GM23338 (cell line): Measurements from ENCODE around the gene STX5. TPM values are rescaled to one million over a fixed set of nuclear protein-coding genes. Genes with fewer than 3 reads are reported as not detected.

Source experiments
- ATAC-seq: fragments of 200-7000 bp; cut with Tn5 transposase; 3 replicates; pipeline ENCODE4 v1.9.1; 2020
- DNase-seq: peaks from one replicate; pipeline ENCODE4 v3.0.0-alpha.2; 2015; ENCODE audit warnings: low spot score
- H2AFZ ChIP-seq: fragments of 200-600 bp; sonication (generic); 2 replicates; pipeline ENCODE4 v1.8.0; 2016; ENCODE audit warnings: antibody characterized with exemption, mild to moderate bottlenecking, moderate library complexity
- H3F3A ChIP-seq: fragments of 200-600 bp; sonication (generic); replicated peaks from 2 replicates; pipeline ENCODE4 v1.8.0; 2017; ENCODE audit warnings: antibody characterized with exemption, mixed run types, low read depth
- H3K27ac ChIP-seq: fragments of 200-600 bp; sonication (generic); 2 replicates; pipeline ENCODE4 v1.6.1; 2016; ENCODE audit warnings: low read depth
- H3K27me3 ChIP-seq: fragments of 200-600 bp; sonication (generic); 2 replicates; pipeline ENCODE4 v1.8.0; 2016; ENCODE audit warnings: mild to moderate bottlenecking, mixed run types, moderate library complexity; ENCODE audit not compliant: insufficient read depth
- H3K36me3 ChIP-seq: fragments of 200-600 bp; sonication (generic); 2 replicates; pipeline ENCODE4 v1.8.0; 2016; ENCODE audit warnings: mild to moderate bottlenecking; ENCODE audit not compliant: insufficient read depth
- H3K4me1 ChIP-seq: fragments of 200-600 bp; sonication (generic); 2 replicates; pipeline ENCODE4 v1.8.0; 2016; ENCODE audit warnings: mild to moderate bottlenecking, moderate library complexity; ENCODE audit not compliant: insufficient read depth
- H3K4me2 ChIP-seq: fragments of 200-600 bp; sonication (generic); 2 replicates; pipeline ENCODE4 v1.7.1; 2017; ENCODE audit warnings: mixed run types
- H3K4me3 ChIP-seq: fragments of 200-600 bp; sonication (generic); 2 replicates; pipeline ENCODE4 v1.6.1; 2016; ENCODE audit warnings: mixed run types
- H3K79me2 ChIP-seq: fragments of 200-600 bp; sonication (generic); replicated peaks from 2 replicates; pipeline ENCODE4 v1.8.0; 2017; ENCODE audit warnings: mild to moderate bottlenecking; ENCODE audit not compliant: insufficient read depth
- H3K9me2 ChIP-seq: fragments of 200-600 bp; sonication (generic); 2 replicates; pipeline ENCODE4 v1.8.0; 2017; ENCODE audit not compliant: insufficient read depth
- H4K20me1 ChIP-seq: fragments of 200-600 bp; sonication (generic); replicated peaks from 2 replicates; pipeline ENCODE4 v1.8.0; 2017; ENCODE audit warnings: mild to moderate bottlenecking; ENCODE audit not compliant: insufficient read depth
- H3K27ac Mint-ChIP-seq: 2 replicates; pipeline ENCODE4 v1.8.0; 2020; ENCODE audit warnings: inconsistent platforms, mild to moderate bottlenecking, moderate library complexity, mixed read lengths
- H3K27me3 Mint-ChIP-seq: 3 replicates; pipeline ENCODE4 v1.8.0; 2022; ENCODE audit warnings: low read depth, mild to moderate bottlenecking, moderate library complexity, mixed read lengths, inconsistent platforms; ENCODE audit not compliant: insufficient read depth, poor library complexity
- H3K36me3 Mint-ChIP-seq: 3 replicates; pipeline ENCODE4 v1.8.0; 2021; ENCODE audit warnings: low read depth, mild to moderate bottlenecking, inconsistent platforms, moderate library complexity, mixed read lengths
- H3K4me1 Mint-ChIP-seq: 3 replicates; pipeline ENCODE4 v1.8.0; 2020; ENCODE audit warnings: mild to moderate bottlenecking, inconsistent platforms, mixed read lengths
- H3K4me3 Mint-ChIP-seq: 3 replicates; pipeline ENCODE4 v1.8.0; 2021; ENCODE audit warnings: moderate library complexity, mild to moderate bottlenecking, inconsistent platforms, mixed read lengths
- H3K9me3 Mint-ChIP-seq: 3 replicates; pipeline ENCODE4 v1.8.0; 2020; ENCODE audit warnings: moderate library complexity, mild to moderate bottlenecking, inconsistent platforms, mixed read lengths
- CREB1 ChIP-seq: fragments of 250-450 bp; sonication (Bioruptor Pico); IDR thresholded peaks from 2 replicates; pipeline ENCODE4 v1.5.0; 2020; ENCODE audit warnings: low read depth, mild to moderate bottlenecking, moderate library complexity
- EZH2 ChIP-seq: fragments of 200-600 bp; sonication (generic); IDR thresholded peaks from one replicate; pipeline ENCODE4 v1.8.0; 2017; ENCODE audit warnings: antibody characterized with exemption, mild to moderate bottlenecking, low read depth; ENCODE audit not compliant: unreplicated experiment
- EZH2phosphoT487 ChIP-seq: fragments of 200-600 bp; sonication (generic); IDR thresholded peaks from one replicate; pipeline ENCODE4 v1.8.1; 2018; ENCODE audit warnings: antibody characterized with exemption; ENCODE audit not compliant: unreplicated experiment
- JUNB ChIP-seq: IDR thresholded peaks from one replicate; pipeline ENCODE4 v1.6.1; 2016; ENCODE audit warnings: antibody characterized with exemption; ENCODE audit not compliant: unreplicated experiment
- NANOG ChIP-seq: IDR thresholded peaks from 2 replicates; pipeline ENCODE4 v1.6.1; 2016; ENCODE audit warnings: antibody characterized with exemption, borderline replicate concordance
- POLR2AphosphoS5 ChIP-seq: IDR thresholded peaks from 2 replicates; pipeline ENCODE4 v1.6.1; 2016; ENCODE audit warnings: antibody characterized with exemption, low read depth
- STAT1 ChIP-seq: IDR thresholded peaks from one replicate; pipeline ENCODE4 v1.6.1; 2016; ENCODE audit warnings: antibody characterized with exemption; ENCODE audit not compliant: unreplicated experiment
- ZNF114 ChIP-seq: fragments of 250-450 bp; sonication (Bioruptor Pico); IDR thresholded peaks from 2 replicates; pipeline ENCODE4 v1.5.0; 2020; ENCODE audit warnings: mild to moderate bottlenecking, moderate library complexity
- ZNF331 ChIP-seq: fragments of 250-450 bp; sonication (Bioruptor Pico); IDR thresholded peaks from 2 replicates; pipeline ENCODE4 v1.5.0; 2020; ENCODE audit warnings: low read depth, mild to moderate bottlenecking, moderate library complexity
- polyA plus RNA-seq: library from polyadenylated mRNA; unstranded; fragments of >200 nt; fragmentation: Nextera tagmentation; extraction: Ambion mirVana; gene quantifications from 2 replicates; pipeline ENCODE4 v1.2.1, GENCODE V29; 2016
- total RNA-seq: library from RNA; depleted of rRNA; stranded (reverse); fragments of >200 nt; shearing (Covaris generic); gene quantifications from 2 replicates; pipeline ENCODE4 v1.2.3, GENCODE V29; 2014
- TF ChIP-seq, protein P1 (sequence below): fragments of 250-450 bp; sonication (Bioruptor Pico); IDR thresholded peaks from 2 replicates; pipeline ENCODE4 v1.5.0; 2020; ENCODE audit warnings: mild to moderate bottlenecking, moderate library complexity
- TF ChIP-seq, protein P2 (sequence below), 2 experiments: fragments of 200-600 bp in 1 of 2; sonication (generic) in 1 of 2; conservative IDR thresholded peaks; 2 replicates each; pipeline versions ENCODE4 v1.5.1 to v1.6.1; 2016 to 2017; ENCODE audit warnings: antibody characterized with exemption in 2 of 2, low read depth in 2 of 2, mild to moderate bottlenecking in 2 of 2, moderate library complexity in 1 of 2
- TF ChIP-seq, protein P3 (sequence below): IDR thresholded peaks from one replicate; pipeline ENCODE4 v1.6.1; 2018; ENCODE audit warnings: antibody characterized with exemption; ENCODE audit not compliant: unreplicated experiment
- TF ChIP-seq, protein P4 (sequence below): IDR thresholded peaks from 2 replicates; pipeline ENCODE4 v1.6.1; 2016; ENCODE audit warnings: antibody characterized with exemption

Gene STX5
- total and polyA plus RNA-seq, 2 experiments from 2014 or later, result 7.7 to 22.2 TPM

DNA sequence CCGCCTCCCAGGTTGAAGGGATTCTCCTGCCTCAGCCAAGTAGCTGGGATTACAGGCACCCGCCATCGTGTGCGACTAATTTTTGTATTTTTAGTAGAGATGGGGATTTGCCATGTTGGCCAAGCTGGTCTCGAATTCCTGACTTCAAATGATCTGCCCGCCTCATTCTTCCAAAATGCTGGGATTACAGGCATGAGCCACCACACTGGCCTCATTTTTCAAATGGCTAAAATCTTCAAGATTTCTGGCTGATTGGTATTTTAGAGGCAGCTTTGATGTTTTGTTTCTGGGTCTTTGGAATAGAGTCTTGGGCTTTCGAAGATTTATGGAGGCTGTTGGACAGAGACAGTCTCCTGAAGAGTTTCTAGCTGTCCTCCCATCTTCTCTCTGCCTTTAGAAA lies 43.0 kb upstream of the STX5 start:
- no peak overlapping the region for H2AFZ ChIP-seq
- H3K79me2 ChIP-seq, result peaks cover 100% of the 10 kb centered on the region
- H3K27ac Mint-ChIP-seq, result no peak overlapping the region
- no peaks in the 10 kb centered on the region for H3K27me3 ChIP-seq
- H3K9me2 ChIP-seq, result no peaks in the 10 kb centered on the region
- H3K9me3 Mint-ChIP-seq, result no peaks in the 10 kb centered on the region
- H3K27ac ChIP-seq, result peak overlapping the region; percentile 63; the same call in 1 of the 2 replicates
- no peak overlapping the region for H3K4me3 ChIP-seq
- DNase-seq, result no peak
- peaks cover 60% of the 10 kb centered on the region for H3K36me3 ChIP-seq
- no peak overlapping the region for H3K4me3 Mint-ChIP-seq
- peaks cover 9% of the 10 kb centered on the region for H3K27me3 Mint-ChIP-seq
- peaks cover 7% of the 10 kb centered on the region for H3K4me1 ChIP-seq
- no peak overlapping the region for H3K4me2 ChIP-seq
- H4K20me1 ChIP-seq, result peaks cover 59% of the 10 kb centered on the region
- no peak for ATAC-seq
- H3K36me3 Mint-ChIP-seq, result peaks cover 88% of the 10 kb centered on the region
- H3F3A ChIP-seq, result peaks cover 55% of the 10 kb centered on the region
- TF ChIP-seq EZH2phosphoT487, result no peak
- no peak for TF ChIP-seq CREB1 (CRISPR knock-in tag)
- TF ChIP-seq, protein P1, sequence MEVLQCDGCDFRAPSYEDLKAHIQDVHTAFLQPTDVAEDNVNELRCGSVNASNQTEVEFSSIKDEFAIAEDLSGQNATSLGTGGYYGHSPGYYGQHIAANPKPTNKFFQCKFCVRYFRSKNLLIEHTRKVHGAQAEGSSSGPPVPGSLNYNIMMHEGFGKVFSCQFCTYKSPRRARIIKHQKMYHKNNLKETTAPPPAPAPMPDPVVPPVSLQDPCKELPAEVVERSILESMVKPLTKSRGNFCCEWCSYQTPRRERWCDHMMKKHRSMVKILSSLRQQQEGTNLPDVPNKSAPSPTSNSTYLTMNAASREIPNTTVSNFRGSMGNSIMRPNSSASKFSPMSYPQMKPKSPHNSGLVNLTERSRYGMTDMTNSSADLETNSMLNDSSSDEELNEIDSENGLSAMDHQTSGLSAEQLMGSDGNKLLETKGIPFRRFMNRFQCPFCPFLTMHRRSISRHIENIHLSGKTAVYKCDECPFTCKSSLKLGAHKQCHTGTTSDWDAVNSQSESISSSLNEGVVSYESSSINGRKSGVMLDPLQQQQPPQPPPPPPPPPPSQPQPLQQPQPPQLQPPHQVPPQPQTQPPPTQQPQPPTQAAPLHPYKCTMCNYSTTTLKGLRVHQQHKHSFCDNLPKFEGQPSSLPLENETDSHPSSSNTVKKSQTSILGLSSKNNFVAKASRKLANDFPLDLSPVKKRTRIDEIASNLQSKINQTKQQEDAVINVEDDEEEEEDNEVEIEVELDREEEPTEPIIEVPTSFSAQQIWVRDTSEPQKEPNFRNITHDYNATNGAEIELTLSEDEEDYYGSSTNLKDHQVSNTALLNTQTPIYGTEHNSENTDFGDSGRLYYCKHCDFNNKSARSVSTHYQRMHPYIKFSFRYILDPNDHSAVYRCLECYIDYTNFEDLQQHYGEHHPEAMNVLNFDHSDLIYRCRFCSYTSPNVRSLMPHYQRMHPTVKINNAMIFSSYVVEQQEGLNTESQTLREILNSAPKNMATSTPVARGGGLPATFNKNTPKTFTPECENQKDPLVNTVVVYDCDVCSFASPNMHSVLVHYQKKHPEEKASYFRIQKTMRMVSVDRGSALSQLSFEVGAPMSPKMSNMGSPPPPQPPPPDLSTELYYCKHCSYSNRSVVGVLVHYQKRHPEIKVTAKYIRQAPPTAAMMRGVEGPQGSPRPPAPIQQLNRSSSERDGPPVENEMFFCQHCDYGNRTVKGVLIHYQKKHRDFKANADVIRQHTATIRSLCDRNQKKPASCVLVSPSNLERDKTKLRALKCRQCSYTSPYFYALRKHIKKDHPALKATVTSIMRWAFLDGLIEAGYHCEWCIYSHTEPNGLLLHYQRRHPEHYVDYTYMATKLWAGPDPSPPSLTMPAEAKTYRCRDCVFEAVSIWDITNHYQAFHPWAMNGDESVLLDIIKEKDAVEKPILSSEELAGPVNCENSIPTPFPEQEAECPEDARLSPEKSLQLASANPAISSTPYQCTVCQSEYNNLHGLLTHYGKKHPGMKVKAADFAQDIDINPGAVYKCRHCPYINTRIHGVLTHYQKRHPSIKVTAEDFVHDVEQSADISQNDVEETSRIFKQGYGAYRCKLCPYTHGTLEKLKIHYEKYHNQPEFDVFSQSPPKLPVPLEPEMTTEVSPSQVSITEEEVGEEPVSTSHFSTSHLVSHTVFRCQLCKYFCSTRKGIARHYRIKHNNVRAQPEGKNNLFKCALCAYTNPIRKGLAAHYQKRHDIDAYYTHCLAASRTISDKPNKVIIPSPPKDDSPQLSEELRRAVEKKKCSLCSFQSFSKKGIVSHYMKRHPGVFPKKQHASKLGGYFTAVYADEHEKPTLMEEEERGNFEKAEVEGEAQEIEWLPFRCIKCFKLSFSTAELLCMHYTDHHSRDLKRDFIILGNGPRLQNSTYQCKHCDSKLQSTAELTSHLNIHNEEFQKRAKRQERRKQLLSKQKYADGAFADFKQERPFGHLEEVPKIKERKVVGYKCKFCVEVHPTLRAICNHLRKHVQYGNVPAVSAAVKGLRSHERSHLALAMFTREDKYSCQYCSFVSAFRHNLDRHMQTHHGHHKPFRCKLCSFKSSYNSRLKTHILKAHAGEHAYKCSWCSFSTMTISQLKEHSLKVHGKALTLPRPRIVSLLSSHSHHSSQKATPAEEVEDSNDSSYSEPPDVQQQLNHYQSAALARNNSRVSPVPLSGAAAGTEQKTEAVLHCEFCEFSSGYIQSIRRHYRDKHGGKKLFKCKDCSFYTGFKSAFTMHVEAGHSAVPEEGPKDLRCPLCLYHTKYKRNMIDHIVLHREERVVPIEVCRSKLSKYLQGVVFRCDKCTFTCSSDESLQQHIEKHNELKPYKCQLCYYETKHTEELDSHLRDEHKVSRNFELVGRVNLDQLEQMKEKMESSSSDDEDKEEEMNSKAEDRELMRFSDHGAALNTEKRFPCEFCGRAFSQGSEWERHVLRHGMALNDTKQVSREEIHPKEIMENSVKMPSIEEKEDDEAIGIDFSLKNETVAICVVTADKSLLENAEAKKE (CRISPR knock-in tag), result no peak
- TF ChIP-seq, protein P2, sequence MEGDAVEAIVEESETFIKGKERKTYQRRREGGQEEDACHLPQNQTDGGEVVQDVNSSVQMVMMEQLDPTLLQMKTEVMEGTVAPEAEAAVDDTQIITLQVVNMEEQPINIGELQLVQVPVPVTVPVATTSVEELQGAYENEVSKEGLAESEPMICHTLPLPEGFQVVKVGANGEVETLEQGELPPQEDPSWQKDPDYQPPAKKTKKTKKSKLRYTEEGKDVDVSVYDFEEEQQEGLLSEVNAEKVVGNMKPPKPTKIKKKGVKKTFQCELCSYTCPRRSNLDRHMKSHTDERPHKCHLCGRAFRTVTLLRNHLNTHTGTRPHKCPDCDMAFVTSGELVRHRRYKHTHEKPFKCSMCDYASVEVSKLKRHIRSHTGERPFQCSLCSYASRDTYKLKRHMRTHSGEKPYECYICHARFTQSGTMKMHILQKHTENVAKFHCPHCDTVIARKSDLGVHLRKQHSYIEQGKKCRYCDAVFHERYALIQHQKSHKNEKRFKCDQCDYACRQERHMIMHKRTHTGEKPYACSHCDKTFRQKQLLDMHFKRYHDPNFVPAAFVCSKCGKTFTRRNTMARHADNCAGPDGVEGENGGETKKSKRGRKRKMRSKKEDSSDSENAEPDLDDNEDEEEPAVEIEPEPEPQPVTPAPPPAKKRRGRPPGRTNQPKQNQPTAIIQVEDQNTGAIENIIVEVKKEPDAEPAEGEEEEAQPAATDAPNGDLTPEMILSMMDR (conservative IDR thresholded peaks at IDR 0.05; ENCODE audit: low read depth in 2 of 2), result no peak
- TF ChIP-seq, protein P3, sequence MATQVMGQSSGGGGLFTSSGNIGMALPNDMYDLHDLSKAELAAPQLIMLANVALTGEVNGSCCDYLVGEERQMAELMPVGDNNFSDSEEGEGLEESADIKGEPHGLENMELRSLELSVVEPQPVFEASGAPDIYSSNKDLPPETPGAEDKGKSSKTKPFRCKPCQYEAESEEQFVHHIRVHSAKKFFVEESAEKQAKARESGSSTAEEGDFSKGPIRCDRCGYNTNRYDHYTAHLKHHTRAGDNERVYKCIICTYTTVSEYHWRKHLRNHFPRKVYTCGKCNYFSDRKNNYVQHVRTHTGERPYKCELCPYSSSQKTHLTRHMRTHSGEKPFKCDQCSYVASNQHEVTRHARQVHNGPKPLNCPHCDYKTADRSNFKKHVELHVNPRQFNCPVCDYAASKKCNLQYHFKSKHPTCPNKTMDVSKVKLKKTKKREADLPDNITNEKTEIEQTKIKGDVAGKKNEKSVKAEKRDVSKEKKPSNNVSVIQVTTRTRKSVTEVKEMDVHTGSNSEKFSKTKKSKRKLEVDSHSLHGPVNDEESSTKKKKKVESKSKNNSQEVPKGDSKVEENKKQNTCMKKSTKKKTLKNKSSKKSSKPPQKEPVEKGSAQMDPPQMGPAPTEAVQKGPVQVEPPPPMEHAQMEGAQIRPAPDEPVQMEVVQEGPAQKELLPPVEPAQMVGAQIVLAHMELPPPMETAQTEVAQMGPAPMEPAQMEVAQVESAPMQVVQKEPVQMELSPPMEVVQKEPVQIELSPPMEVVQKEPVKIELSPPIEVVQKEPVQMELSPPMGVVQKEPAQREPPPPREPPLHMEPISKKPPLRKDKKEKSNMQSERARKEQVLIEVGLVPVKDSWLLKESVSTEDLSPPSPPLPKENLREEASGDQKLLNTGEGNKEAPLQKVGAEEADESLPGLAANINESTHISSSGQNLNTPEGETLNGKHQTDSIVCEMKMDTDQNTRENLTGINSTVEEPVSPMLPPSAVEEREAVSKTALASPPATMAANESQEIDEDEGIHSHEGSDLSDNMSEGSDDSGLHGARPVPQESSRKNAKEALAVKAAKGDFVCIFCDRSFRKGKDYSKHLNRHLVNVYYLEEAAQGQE, result no peak
- TF ChIP-seq POLR2AphosphoS5, result no peak
- TF ChIP-seq EZH2, result no peak
- no peak for TF ChIP-seq ZNF331 (CRISPR knock-in tag)
- TF ChIP-seq STAT1, result no peak
- TF ChIP-seq, protein P4, sequence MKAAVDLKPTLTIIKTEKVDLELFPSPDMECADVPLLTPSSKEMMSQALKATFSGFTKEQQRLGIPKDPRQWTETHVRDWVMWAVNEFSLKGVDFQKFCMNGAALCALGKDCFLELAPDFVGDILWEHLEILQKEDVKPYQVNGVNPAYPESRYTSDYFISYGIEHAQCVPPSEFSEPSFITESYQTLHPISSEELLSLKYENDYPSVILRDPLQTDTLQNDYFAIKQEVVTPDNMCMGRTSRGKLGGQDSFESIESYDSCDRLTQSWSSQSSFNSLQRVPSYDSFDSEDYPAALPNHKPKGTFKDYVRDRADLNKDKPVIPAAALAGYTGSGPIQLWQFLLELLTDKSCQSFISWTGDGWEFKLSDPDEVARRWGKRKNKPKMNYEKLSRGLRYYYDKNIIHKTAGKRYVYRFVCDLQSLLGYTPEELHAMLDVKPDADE, result no peak
- TF ChIP-seq JUNB, result no peak
- no peak for TF ChIP-seq ZNF114 (CRISPR knock-in tag)
- no peak for TF ChIP-seq NANOG
- peaks cover 15% of the 10 kb centered on the region for H3K4me1 Mint-ChIP-seq
